HepG2 (cell line): Measurements from ENCODE around the gene IL1B. TPM values are rescaled to one million over a fixed set of nuclear protein-coding genes. Genes with fewer than 3 reads are reported as not detected.

Experiments
- ATAC-seq: fragments of 200-7000 bp; cut with Tn5 transposase; 3 replicates; pipeline ENCODE4 v1.9.1; 2020; ENCODE audit warnings: mild to moderate bottlenecking, moderate library complexity
- BruUV-seq: library from RNA; stranded (reverse); fragments of 400-500 nt; replicated peaks from 2 replicates; lab custom pipeline; 2021; lab: Mats Ljungman, UMichigan
- CTCF ChIA-PET: fragments of 300-600 bp; formaldehyde crosslinking; extraction: SDS; loops from one replicate; lab custom pipeline; 2021; ENCODE audit warnings: low total read pairs, inconsistent platforms, low intra/inter-chr PET ratio; lab: Yijun Ruan, JAX
- POLR2A ChIA-PET: fragments of 350-600 bp; sonication (Branson Sonifier 250); formaldehyde crosslinking; loops from one replicate; lab custom pipeline; 2020; ENCODE audit warnings: antibody characterized with exemption, inconsistent platforms; lab: Yijun Ruan, JAX
- DNase-seq: peaks from one replicate; pipeline ENCODE4 v3.0.0-alpha.2; 2015; ENCODE audit warnings: low spot score
- FAIRE-seq: peaks from 3 replicates; lab custom pipeline; 2011; peaks lifted over from hg19 to GRCh38; lab: Jason Lieb, UNC
- H2AFZ ChIP-seq: one replicate; pipeline ENCODE4 v1.6.1; 2011; ENCODE audit warnings: low read length, inconsistent platforms
- H3K27ac ChIP-seq: fragments of 300-600 bp; 3 replicates; pipeline ENCODE4 v1.8.0; 2011; ENCODE audit warnings: mixed run types, mild to moderate bottlenecking, mixed read lengths, low read length, inconsistent platforms; ENCODE audit not compliant: insufficient read depth; ENCODE audit errors: extremely low read length
- H3K27me3 ChIP-seq, 2 experiments: fragments of 200-600 bp in 1 of 2; 2 replicates in 1 of 2; 3 replicates in 1 of 2; pipeline versions ENCODE4 v1.6.0 to v1.8.0; 2011; ENCODE audit warnings: low read length in 2 of 2, mild to moderate bottlenecking in 2 of 2, moderate library complexity in 2 of 2, inconsistent platforms in 1 of 2; ENCODE audit not compliant: insufficient read depth in 2 of 2, control insufficient read depth in 1 of 2
- H3K36me3 ChIP-seq, 2 experiments: fragments of 200-600 bp in 1 of 2; replicated peaks in 1 of 2; 2 replicates in 1 of 2; 3 replicates in 1 of 2; pipeline versions ENCODE4 v1.5.1 to v1.8.0; 2011; ENCODE audit warnings: low read length in 2 of 2, inconsistent platforms in 1 of 2; ENCODE audit not compliant: insufficient read depth in 2 of 2, control insufficient read depth in 1 of 2
- H3K4me1 ChIP-seq: 2 replicates; pipeline ENCODE4 v1.5.1; 2012; ENCODE audit warnings: low read length, inconsistent platforms; ENCODE audit not compliant: insufficient read depth
- H3K4me2 ChIP-seq: 2 replicates; pipeline ENCODE4 v1.6.0; 2011; ENCODE audit warnings: low read depth, low read length, inconsistent platforms
- H3K4me3 ChIP-seq, 3 experiments: fragments of 200-600 bp in 1 of 3; sonication (generic), shearing (Covaris generic) in 1 of 3; replicated peaks in 1 of 3; 2 replicates each; pipeline ENCODE4 v1.5.1; 2011 to 2016; ENCODE audit warnings: low read length in 3 of 3, inconsistent platforms in 2 of 3, low read depth in 2 of 3, mild to moderate bottlenecking in 2 of 3, control low read depth in 1 of 3, mixed read lengths in 1 of 3; ENCODE audit not compliant: insufficient read depth in 1 of 3
- H3K79me2 ChIP-seq: one replicate; pipeline ENCODE4 v1.6.1; 2011; ENCODE audit warnings: low read length, inconsistent platforms; ENCODE audit not compliant: insufficient read depth
- H3K9ac ChIP-seq: 2 replicates; pipeline ENCODE4 v1.6.0; 2011; ENCODE audit warnings: mild to moderate bottlenecking, low read depth, low read length, inconsistent platforms; ENCODE audit not compliant: insufficient read depth
- H3K9me3 ChIP-seq: 2 replicates; pipeline ENCODE4 v1.5.1; 2012; ENCODE audit warnings: mild to moderate bottlenecking, low read length
- H4K20me1 ChIP-seq: 2 replicates; pipeline ENCODE4 v1.6.0; 2011; ENCODE audit warnings: inconsistent platforms, mild to moderate bottlenecking, low read length, moderate library complexity; ENCODE audit not compliant: insufficient read depth
- AHDC1 ChIP-seq: sonication (generic); formaldehyde crosslinking; IDR thresholded peaks from 2 replicates; pipeline ENCODE4 v1.5.1; 2020; ENCODE audit warnings: mild to moderate bottlenecking, missing genetic modification reagents, borderline replicate concordance
- BORCS8-MEF2B ChIP-seq: sonication (generic); formaldehyde crosslinking; IDR thresholded peaks from 2 replicates; pipeline ENCODE4 v1.8.0; 2022; ENCODE audit warnings: mild to moderate bottlenecking, missing genetic modification reagents
- FOXK2 ChIP-seq: fragments of 450-650 bp; IDR thresholded peaks from 2 replicates; pipeline ENCODE4 v1.6.1; 2016
- KLF13 ChIP-seq: sonication (generic); formaldehyde crosslinking; IDR thresholded peaks from 2 replicates; pipeline ENCODE4 v1.4.0; 2020; ENCODE audit warnings: mild to moderate bottlenecking, missing genetic modification reagents
- U2AF2 ChIP-seq: fragments of 200-400 bp; formaldehyde crosslinking; IDR thresholded peaks from 2 replicates; pipeline ENCODE4 v1.6.1; 2017; ENCODE audit warnings: low read depth, mild to moderate bottlenecking, low read length
- ZFP1 ChIP-seq: IDR thresholded peaks from 2 replicates; pipeline ENCODE4 v1.6.1; 2016
- ZNF7 ChIP-seq: IDR thresholded peaks from 2 replicates; pipeline ENCODE4 v1.6.1; 2016; ENCODE audit warnings: missing biosample characterization, missing genetic modification reagents
- WGBS: methylation state at CpG from one replicate; pipeline ENCODE4 v1.1.6; 2017; ENCODE audit warnings: low lambda C conversion rate; 5-methylcytosine and 5-hydroxymethylcytosine counted together
- in situ Hi-C: cut with HindIII; loops from 2 replicates; pipeline ENCODE4 v1.10.0; 2017; ENCODE audit warnings: low pct_unique_long_range_greater_than_20kb; ENCODE audit not compliant: extremely low pct_ligation_motif_present
- intact Hi-C: fragments of 100-400 bp; cut with micrococcal nuclease; formaldehyde crosslinking; loops from one replicate; pipeline ENCODE4 v1.10.0; 2022; ENCODE audit not compliant: unreplicated experiment
- polyA plus RNA-seq, 8 experiments: library from polyadenylated mRNA; depleted of rRNA in 3 of 8; stranded (reverse) in 7 of 8; unstranded in 1 of 8; fragments of >200 nt; fragmentation: Illumina TruSeq in 4 of 8; extraction: Trizol in 4 of 8; gene quantifications; 2 replicates each; pipeline versions ENCODE4 v1.2.1 to v1.2.3, GENCODE V29; 2011 to 2016; ENCODE audit warnings: low read depth in 4 of 8, missing spikeins in 1 of 8, mixed read lengths in 1 of 8; ENCODE audit not compliant: insufficient read depth in 1 of 8
- total RNA-seq, 5 experiments: library from RNA; depleted of rRNA; stranded (reverse); fragments of >200 nt; fragmentation: Illumina TruSeq; extraction: Trizol; gene quantifications; 2 replicates each; pipeline ENCODE4 v1.2.3, GENCODE V29; 2016; ENCODE audit warnings: low read depth in 1 of 5

Gene IL1B
- total and polyA plus RNA-seq, 2 of the 13 experiments (the other 11 are each of a cell fraction or from before 2014, with no cell fraction given) = 0.18 TPM; not detected in 1

GRCh38 chr2:112809112-112809511, 27.5 kb downstream of the IL1B start (continued):
- no peak for TF ChIP-seq U2AF2
- no peak for TF ChIP-seq FOXK2
- peak; percentile 71; the same call in 1 of the 2 replicates for TF ChIP-seq AHDC1 (CRISPR knock-in tag)

- 98% methylated on average over 3 of the region's 3 CpGs for WGBS
Observed at GRCh38 chr2:112807233-112807807, 29.3 kb downstream of the IL1B start.

More at GRCh38 chr2:112807233-112807807, 29.3 kb downstream of the IL1B start:
- Histone ChIP-seq H3K27ac (no peak overlapping the region), H2AFZ (no peak overlapping the region), H3K4me3 (no peak overlapping the region), H4K20me1 (no peaks in the 10 kb centered on the region), H3K79me2 (no peaks in the 10 kb centered on the region), H3K36me3 (no peaks in the 10 kb centered on the region), H3K4me2 (no peak overlapping the region), H3K27me3 (no peaks in the 10 kb centered on the region), H3K9me3 (peaks cover 7% of the 10 kb centered on the region), H3K9ac (no peak overlapping the region), H3K4me1 (peaks cover 69% of the 10 kb centered on the region)
- BruUV-seq = no TSS peak
- POLR2A ChIA-PET = no interaction called here
- intact Hi-C loops = no loop called here
- FAIRE-seq (no peak), DNase-seq (no peak), ATAC-seq (no peak)
- no peak for TF ChIP-seq ZNF7 (CRISPR knock-in tag)
- no peak for TF ChIP-seq KLF13 (CRISPR knock-in tag)
- TF ChIP-seq BORCS8-MEF2B (CRISPR knock-in tag) = no peak
- TF ChIP-seq ZFP1 (CRISPR knock-in tag) = peak; percentile 86; the same call in 1 of the 2 replicates
- in situ Hi-C loops = no loop called here
- CTCF ChIA-PET = no interaction called here
